T-helper 1 cell treated with Interleukin-12 subunit alpha and Interleukin-12 subunit beta and Interleukin-4 antibody, amounts not matched to agents 30 ng/mL and 1 ng/mL, for 36 hours (primary cell): ENCODE measurements around the gene TICRR. TPM values are rescaled to one million over a fixed set of nuclear protein-coding genes. Genes with fewer than 3 reads are reported as not detected.

ENCODE experiments used
- intact Hi-C: fragments of 100-400 bp; cut with micrococcal nuclease; formaldehyde crosslinking; loops from one replicate; pipeline ENCODE4 v1.15.1; 2024
- total RNA-seq: library from RNA; stranded (reverse); gene quantifications from 2 replicates; pipeline ENCODE4 v1.2.3, GENCODE V29; 2022

Gene TICRR
- total RNA-seq, 1 donor from 2014 or later = 15.4 TPM

GRCh38 chr15:89670971-89671560 is 95.8 kb downstream of the TICRR start:
- intact Hi-C loops = no loop called here

DNA sequence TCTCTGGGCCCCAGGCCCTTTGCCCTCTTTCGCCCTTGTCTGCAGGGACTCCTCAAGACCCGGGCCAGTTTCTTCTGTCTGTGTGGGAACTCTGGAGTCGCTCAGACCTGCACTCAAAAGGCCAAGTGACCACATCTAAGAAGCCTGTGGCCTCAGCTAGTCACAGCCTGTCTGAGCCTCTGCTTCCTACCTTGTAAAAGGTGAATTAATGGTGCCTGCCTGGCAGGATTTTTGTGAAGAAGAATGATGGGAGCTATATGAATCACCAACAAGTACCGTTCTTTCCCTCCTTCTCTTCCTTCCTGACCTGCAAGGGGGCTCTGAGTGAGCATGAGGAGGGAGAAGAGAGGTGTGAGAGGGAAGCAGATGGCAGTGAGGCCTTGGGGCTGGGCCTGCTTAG is 96.4 kb downstream of the TICRR start:
- intact Hi-C loops = no loop called here

GRCh38 chr15:89672221-89673164 is 97.2 kb downstream of the TICRR start:
- intact Hi-C loops = no loop called here

DNA sequence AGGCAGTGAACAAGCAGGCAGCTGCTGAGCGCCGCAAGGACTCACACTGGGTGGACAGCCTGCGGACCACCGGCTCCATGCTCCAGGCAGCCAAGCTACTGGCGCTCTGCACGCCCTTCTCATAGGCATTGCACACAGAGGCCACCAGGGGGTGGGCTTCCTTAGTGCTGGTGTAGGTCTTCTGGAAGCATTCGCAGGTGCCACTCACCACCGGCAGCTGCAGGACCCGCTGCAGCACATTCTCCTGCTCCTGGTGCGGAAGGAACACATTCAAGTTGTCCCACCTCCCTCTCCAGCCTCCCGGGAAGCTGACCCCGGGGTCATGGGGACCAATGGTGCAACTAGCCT is 97.9 kb downstream of the TICRR start:
- intact Hi-C loops = no loop called here

- intact Hi-C loops = no loop called here
Measured at GRCh38 chr15:89674526-89674925, 99.3 kb downstream of the TICRR start.

DNA sequence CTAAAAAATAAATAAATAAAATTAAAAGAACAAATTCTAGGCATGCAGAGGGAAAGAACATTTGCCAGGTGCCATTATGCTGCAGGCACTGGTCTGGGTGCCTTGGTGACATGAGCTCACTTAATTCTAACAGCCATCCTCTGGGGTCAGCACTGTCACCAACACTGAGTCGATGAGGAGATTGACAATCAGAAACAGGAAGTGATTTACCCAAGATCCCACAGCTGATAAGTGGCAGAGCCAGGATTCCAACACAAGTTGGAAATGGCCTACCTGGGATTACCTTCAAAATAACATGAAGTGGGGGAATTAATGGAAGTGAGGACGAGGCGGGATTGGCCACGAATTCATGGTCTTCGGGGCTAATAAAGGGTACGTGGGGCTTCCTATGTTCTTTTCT is 100.3 kb downstream of the TICRR start:
- intact Hi-C loops = no loop called here

DNA sequence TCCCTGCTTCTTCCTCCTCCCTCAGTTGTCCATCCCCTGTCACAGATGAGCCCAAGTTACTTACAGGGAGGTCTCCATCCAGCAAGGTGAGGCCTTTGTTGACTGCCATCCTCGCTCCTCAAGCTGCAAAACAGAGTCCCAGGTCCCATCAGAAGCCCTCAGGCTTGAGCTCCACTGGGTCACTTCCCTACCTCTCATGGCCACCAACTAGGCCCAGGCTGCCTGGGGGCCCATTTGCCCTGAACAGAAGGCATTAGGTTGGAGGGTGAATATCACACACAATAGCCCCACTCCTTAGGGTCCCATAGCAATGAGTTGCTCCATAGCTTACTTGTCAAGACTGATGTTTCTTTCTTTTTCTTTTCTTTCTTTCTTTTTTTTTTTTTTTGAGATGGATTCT is 102.1 kb downstream of the TICRR start:
- intact Hi-C loops = no loop called here

Other genes with a start within 250 kb of the TICRR start
- 110 and 127 TPM in 2 replicates for gene POLG, start 240.6 kb upstream of the TICRR start, total RNA-seq
- not detected in 2 replicates for gene RHCG, start 78.9 kb upstream of the TICRR start, total RNA-seq
- gene KIF7, start 80.0 kb downstream of the TICRR start, total RNA-seq = 0.44 and 0.71 TPM in 2 replicates
- gene PLIN1, start 103.9 kb downstream of the TICRR start, total RNA-seq = not detected in 2 replicates
- 1.7 and 2.0 TPM in 2 replicates for gene PEX11A, start 115.3 kb downstream of the TICRR start, total RNA-seq
- gene WDR93, start 115.3 kb downstream of the TICRR start, total RNA-seq = not detected in 2 replicates
- gene MESP1, start 175.8 kb downstream of the TICRR start, total RNA-seq = 0.85 and 1.3 TPM in 2 replicates
- gene MESP2, start 200.9 kb downstream of the TICRR start, total RNA-seq = not detected in 2 replicates
- 2.7 and 3.3 TPM in 2 replicates for gene ANPEP, start 239.4 kb downstream of the TICRR start, total RNA-seq